DOHH2 (cell line): ENCODE data around the gene UNC5C.

Experiments used
- EZH2phosphoT487 ChIP-seq: fragments of 200-600 bp; sonication (generic); IDR thresholded peaks from 2 replicates; pipeline ENCODE4 v1.6.1; 2017; ENCODE audit warnings: borderline replicate concordance, mild to moderate bottlenecking, antibody characterized with exemption, low read length, moderate library complexity, mixed read lengths
- TF ChIP-seq, protein P1 (sequence below): fragments of 200-600 bp; sonication (generic); IDR thresholded peaks from one replicate; pipeline ENCODE4 v1.5.1; 2014; ENCODE audit warnings: antibody characterized with exemption, mild to moderate bottlenecking, low read depth, low read length; ENCODE audit not compliant: poor library complexity, severe bottlenecking

- TF ChIP-seq, protein P1, sequence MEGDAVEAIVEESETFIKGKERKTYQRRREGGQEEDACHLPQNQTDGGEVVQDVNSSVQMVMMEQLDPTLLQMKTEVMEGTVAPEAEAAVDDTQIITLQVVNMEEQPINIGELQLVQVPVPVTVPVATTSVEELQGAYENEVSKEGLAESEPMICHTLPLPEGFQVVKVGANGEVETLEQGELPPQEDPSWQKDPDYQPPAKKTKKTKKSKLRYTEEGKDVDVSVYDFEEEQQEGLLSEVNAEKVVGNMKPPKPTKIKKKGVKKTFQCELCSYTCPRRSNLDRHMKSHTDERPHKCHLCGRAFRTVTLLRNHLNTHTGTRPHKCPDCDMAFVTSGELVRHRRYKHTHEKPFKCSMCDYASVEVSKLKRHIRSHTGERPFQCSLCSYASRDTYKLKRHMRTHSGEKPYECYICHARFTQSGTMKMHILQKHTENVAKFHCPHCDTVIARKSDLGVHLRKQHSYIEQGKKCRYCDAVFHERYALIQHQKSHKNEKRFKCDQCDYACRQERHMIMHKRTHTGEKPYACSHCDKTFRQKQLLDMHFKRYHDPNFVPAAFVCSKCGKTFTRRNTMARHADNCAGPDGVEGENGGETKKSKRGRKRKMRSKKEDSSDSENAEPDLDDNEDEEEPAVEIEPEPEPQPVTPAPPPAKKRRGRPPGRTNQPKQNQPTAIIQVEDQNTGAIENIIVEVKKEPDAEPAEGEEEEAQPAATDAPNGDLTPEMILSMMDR, result no peak
- no peak for TF ChIP-seq EZH2phosphoT487
Observed at GRCh38 chr4:95524729-95525128, 24.0 kb downstream of the UNC5C start.
